Dermis microvascular lymphatic vessel endothelial cell (primary cell): Measurements from ENCODE around the gene SERPIND1. TPM values are rescaled to one million over a fixed set of nuclear protein-coding genes. Genes with fewer than 3 reads are reported as not detected.

Experiments used
- DNase-seq, 2 donors: peaks; one replicate each; pipeline versions ENCODE4 v3.0.0 to v3.0.0-alpha.2; 2010; ENCODE audit warnings: low read depth in 2 of 2
- total RNA-seq: library from RNA; depleted of rRNA; stranded (reverse); fragments of >200 nt; gene quantifications from 2 replicates; pipeline ENCODE4 v1.2.1, GENCODE V29; 2014

Gene SERPIND1
- total RNA-seq, 1 donor from 2014 or later, result under 0.01 TPM

DNA sequence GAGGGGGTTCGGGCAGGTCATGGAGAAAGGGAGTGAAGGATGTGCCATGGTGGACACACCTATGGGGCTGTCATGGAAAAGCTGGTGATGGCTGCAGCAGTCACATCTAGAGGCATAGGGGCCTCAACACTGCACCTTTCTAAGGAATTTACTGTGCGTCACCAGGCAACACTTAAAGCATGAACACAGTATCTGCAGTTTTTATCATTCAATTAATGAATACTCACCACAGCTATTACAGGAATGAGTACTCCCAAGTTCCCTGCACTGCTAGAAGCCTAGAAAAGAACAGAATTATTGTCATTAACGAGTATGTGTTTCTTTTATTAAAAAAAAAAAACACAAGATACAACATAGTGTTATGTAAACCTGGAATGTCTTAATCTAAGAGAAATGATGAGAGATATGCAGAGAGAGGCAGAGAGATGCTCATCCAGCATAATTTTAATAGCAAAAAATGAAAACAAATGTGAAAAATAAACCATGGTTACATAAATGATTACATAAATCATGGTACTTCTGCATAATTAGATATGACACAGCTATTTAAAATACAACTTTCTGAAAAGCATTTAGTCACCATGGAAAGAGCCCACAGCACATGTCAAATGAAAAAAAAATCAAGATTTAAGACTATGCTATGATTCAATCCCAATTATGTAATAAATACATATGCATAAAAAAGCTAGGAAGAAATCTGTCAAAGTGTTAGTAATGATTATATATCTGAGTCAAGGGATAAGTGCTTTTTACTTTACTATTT, 19.2 kb downstream of the SERPIND1 start:
- DNase-seq, result no peak

DNA sequence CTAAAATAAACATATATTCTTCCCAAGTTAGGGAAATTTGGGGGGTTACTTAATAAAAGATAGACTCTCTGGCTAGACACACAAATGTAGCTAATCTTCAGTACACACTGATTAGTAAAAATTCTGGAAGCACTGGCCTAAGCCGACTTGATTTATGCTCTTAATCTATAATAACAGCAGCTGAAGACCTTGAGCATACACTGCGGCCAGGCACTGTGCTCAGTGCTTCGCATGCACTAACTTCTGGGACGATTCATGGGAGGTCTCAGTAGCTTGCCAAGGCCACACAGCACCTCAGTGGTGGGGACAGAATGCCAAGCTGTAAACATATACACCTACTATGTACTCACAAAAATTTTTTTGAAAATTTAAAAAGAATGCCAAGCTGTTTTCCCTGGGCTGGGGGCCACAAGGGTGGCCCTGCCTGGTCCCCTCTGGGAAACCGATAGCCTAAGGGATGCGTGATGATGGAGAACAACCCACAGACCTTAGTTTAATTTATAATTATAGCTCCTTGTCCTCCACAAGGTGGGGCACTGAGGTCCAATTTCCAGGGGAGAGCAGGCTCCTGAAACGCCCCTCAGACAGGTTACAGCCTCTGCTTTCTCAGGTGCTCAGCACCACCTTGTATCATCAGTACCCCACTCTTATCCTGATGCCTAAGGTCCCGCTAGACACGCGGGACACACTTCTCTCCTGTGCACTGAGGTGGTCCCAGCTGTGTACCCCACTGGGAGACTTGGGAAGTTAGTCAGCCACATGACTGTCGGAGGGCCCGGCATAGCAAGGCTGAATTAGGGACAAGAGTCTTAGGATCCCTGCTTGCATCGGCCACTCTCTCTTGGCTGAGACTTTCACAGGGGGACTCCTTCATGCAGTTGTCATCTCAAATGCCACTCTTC, 20.1 kb downstream of the SERPIND1 start:
- DNase-seq, result no peak

DNA sequence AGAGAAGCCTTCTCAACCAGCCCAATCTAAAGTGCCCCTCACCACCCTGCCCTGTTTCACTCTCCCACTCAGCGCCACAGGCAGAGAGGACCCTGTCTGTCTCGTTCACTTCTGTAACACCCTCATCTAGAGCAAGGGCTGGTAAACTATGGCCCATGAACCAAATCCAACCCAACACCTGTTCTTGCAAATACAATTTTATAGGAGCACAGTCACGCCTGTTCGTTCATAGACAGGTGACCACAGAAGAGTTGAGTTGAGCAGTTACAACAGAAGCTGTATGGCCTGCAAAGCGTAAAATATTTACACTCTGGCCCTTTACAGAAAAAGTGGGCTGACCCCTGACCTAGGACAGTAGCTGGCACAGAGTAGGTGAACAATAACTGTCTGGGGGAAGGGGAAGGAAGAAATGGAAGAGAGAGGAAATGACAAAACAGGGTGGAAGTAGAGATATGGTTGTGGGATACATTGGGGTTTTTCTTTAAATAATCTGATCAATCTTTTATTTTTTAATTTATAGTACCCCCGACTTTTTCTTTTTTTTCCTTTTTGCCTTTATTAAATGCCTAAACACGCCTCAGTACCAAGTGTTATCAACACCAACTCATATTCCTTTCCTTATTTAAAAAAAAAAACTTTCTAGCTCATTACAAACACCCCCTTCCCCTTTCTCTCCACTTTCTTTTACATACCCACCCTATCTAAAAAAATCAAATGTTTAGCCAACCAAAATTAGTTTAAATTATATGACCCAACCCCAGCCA, 20.9 kb downstream of the SERPIND1 start:
- DNase-seq, result no peak

DNA sequence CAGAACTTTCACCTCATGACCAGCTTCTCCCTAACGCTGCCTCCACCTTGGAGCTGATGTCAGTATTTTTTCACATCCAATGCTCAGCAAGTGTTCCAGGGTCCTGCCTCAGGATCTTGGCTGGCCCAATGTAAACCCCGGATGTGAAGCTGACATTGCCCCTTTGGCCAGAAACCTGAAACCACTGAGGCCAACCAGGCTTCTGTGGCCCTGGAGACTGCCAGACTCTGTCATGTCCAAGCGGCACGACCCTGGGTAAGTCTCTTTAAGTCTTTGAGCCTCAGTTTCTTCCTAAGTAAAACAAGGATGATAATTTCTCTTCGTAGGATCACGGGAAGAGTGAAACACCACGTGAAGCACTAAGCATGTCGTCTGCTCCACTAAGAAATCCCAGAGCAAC, 22.8 kb downstream of the SERPIND1 start:
- DNase-seq, result no peak

DNA sequence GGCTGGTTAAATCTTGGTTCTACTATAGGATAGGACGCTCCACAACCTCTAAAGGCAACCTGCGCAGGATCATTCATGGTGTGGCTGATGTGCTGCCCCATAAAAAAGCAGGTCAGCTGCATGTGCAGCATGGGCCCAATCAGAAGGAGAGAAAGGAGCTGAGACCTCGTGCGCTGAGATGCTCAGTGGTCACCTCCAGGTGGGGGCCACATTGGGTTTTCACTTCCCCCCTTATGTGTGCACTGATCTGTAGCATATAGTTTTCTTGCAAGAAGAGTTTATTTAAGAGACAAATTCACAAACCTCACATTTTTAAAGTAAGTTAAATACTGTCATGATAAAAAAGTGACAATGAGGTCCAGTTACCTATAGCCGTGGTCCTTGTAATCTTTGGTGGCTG, 24.3 kb downstream of the SERPIND1 start:
- DNase-seq, result no peak

DNA sequence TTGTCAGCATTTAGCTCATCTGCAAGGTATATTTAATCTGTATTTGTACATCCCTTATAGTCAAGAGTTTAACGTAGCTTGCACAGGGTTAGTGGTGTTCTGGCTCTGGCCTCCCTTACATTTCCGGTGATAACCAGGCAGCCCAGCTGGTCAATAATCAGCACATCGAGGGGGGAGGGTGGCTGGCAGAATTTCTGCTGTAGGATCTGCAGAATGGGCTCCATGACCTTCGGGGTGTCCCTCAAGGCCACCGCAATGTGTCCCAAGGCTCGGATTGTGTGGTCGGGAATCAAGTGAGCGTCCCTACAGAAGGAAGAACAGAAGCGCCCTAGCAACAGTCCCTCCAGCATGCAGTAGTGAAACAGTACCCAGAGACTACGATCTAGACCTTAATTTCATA, 25.1 kb downstream of the SERPIND1 start:
- DNase-seq, result no peak

DNA sequence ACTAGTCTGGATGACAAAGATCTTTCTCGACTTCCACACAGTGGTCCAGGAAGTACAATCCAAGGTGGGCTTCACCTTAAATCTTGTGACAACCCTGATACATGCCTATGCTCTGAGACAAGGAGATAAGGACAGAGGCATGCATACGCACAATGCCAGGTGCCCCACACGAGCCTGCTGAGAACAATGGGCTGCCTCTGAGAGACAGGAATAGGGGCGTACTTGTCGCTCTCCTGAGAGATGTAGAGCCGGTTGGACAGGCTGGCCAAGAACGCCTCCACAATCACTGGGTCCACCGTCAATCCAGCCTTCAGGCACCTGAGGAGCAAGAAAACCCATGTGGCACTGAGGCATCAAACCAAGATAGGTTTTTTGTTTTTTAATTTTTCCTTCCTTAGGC, 25.5 kb downstream of the SERPIND1 start:
- no peak for DNase-seq

DNA sequence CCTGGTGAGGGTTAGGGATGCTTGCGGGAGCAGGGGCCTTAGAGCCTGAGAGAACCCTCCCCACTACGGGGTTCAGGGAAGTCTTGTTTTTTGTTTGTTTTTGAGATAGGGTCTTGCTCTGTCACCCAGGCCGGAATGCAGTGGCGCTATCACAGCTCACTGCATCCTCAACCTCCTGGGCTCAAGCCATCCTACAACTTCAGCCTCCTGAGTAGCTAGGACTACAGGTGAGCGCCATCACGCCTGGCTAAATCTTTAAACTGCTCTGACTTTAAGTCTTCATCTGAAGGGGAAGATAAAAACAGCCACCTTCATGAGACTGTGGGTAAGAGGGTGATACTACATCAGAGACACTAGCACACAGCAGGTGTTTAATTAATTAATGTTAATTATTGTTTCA, 28.5 kb downstream of the SERPIND1 start:
- no peak for DNase-seq

DNA sequence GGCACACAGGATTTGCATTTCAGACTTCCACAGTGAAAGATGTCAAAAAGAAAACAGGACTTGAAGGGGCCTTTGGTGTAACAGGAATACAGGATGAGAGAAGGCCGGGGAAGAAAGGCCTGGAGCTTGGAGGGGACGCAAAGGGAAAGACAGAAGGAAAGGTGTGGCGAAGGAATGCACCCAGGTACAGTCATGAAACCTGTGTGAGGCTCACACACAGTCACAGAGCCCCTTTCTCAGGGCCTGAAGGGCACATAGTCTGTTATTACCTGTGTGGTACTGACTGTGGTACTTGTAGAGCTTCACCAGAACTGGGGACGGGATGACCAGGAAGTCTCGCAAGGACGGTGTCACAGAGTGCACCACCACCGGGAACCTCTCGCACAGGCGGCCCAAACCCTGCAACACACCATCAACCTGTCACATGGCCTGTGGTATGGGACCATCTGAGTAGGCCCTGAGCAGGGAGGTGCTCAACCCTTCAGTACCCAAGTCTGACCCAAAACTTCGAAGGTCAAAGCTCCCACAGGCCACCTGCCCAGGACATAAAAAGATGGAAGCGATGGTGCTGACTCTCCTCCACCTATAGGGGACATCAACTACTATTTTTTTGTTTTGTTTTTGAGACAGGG, 29.1 kb downstream of the SERPIND1 start:
- DNase-seq, result no peak

DNA sequence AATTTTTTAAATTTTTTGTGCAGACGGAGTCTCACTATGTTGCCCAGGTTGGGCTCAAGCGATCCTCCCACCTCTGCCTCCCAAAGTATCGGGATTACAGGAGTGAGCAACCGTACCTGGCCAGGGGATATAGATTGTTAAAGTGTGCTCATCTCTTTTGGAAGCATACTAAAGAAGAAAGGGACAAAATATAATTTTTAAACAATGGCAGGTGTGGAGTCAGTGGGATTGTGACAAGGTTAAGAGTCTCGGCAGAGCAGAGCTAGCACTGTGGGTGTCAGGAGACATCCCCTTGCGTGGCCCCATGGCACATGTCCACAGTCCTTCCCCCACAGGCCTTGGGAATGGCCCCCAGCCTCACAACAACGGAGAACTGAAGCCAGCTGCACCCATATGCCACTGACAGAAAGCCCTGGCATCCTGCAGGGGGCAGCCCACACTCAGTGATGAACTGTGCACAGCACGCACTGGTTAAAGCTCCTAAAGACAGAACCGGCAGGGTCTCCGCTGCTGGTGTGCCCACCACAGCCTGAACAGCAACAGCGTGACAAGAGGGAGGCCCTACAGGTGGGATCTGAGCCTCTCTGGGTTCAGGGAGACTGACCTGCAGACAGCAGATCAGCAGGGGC, 29.9 kb downstream of the SERPIND1 start:
- peak; percentile 15 to 58 for DNase-seq

DNA sequence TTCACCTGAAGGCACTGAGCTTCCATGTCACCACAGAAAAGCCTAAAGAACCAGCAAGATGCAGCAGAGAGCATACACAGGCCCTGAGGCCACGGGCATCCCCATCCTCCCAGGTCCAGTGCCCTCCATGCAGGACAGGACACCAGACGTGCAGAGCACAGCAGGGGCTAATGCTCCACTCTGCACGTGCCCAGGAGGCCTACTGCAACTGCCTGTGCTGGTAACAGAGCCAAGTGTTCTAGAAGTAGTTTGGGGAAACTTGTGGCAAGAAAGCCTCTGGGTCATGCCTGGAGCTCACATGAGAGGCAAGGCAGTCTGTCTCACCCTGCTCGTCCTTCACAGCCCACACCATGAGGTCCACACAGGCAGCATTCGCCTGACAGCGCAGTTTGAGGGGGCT, 30.7 kb downstream of the SERPIND1 start:
- no peak for DNase-seq

DNA sequence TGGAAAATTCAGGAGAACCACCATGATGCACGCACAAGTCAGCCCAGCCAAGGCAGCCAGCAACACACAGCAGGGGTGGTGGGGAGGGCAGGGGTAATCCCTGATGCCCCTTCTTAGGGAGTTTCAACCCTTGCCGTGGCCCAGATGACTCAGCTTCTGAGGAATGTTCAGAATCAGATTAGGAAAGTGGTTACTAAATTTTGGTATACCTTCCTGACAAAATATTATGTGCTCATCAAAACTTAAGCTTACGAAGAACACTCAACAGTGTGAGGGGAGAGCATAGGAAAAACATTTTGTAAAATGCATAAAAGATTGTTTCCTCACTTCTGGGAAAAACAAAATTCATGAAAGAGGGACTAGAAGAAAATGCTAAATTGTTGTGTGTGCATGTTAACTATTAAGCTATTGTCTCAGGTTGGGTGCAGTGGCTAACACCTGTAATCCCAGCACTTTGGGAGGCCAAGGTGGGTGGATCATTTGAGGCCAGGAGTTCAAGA, 32.1 kb downstream of the SERPIND1 start:
- DNase-seq, result no peak

DNA sequence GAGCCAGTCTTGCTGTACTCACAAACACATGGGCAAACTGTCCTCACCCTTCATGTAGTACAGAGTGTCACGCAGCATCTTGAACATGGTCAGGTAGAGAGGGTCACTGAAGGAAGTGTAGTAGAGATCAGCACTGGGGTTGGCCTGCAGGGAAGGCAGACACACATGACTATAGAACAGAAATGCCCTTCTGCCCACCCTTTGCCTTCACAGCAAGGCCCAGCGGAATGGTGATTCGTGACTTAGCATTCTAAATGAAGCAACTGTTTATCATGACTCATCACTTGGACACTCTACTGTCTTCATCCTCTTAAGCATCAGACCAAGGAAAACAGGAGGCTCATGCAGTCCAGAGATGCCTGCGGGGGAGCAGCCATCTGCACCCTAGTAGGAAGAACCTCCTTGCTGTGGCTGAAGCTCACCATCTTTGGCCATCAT, 33.4 kb downstream of the SERPIND1 start:
- DNase-seq, result no peak

DNA sequence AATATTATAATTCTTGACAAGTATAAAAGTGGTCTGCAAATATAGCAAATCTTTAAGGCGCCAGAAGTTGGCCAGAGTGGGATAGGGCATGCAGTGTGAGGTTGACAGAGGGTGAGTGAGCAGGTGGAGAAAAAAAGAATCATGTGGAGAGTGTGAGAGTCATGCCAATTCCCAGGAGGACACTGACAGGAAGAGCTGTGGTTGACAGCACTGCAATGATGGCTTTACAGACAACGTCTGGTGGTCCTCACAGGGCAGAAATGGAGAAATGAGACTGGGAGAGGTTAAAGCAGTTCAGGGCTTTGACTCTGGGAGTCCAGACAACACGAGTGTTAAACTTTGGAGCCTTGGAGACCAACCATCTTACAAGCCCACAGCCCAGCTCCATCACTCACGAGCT, 34.9 kb downstream of the SERPIND1 start:
- DNase-seq, result no peak

DNA sequence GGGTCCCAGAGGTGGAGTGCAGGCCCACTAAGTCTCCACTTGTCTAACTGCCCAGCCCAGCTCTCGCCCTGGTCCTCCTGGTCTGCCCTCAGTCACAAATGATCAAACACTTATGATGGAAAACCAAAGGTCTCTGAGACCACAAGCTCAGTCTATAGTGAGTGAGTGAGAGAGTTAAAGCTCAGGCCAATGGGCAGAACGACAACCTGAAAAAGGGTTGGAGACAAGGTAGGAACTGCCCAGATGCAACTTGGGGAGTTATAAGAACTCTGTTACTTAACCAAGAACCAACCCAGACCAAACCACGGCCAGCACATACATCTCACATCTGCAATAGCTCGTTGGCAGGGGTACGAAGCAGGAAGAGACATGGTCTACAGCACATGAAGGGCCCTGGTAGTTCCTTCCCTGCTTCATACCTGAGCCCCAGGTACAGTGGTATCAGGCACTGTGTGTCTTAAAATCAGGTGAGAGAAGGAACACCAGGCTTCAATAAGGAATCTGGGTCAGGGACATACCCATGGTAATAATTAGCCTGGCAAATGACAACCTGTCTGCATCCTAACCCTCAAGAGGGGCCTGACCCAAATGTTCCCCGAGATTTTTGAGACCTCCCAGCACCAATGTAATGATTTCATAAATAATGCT, 35.7 kb downstream of the SERPIND1 start:
- no peak for DNase-seq

DNA sequence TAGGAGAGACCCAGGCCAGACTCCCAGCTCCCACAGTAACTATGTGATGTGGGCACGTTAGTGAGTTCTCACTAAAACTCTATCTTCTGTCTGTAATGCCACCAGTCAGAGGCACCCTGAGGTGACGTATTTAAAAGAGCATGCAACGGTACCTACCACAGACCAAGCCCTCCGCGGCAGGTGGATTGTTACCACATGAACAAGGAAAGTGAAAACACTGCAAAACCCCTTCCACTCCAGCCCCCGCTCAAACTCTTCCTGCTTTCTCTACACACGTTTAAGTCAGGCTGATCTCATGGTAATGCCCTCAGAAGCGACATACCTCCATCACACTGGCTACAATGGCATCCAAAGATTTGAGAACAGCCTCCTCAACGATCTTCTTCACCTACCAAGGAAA, 36.7 kb downstream of the SERPIND1 start:
- DNase-seq, result no peak

DNA sequence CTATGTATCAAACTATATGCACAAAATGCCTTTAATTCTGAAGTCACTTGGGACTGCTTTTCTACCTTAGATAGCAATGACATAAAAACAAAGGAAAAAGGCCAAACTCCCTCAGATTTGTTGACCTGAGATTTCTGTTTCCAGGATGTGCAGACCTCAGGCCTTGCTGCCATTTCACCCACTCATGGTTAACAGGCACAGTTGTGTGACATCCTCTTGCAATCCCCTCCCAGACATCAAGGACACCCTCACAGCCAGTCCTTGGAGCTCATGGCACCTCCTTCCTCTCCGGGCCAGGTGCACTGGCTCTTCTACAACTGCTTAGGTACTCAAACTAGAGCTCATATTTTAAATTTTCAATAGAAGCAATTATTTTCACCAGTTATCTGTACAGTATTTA, 37.3 kb downstream of the SERPIND1 start:
- DNase-seq, result no peak

DNA sequence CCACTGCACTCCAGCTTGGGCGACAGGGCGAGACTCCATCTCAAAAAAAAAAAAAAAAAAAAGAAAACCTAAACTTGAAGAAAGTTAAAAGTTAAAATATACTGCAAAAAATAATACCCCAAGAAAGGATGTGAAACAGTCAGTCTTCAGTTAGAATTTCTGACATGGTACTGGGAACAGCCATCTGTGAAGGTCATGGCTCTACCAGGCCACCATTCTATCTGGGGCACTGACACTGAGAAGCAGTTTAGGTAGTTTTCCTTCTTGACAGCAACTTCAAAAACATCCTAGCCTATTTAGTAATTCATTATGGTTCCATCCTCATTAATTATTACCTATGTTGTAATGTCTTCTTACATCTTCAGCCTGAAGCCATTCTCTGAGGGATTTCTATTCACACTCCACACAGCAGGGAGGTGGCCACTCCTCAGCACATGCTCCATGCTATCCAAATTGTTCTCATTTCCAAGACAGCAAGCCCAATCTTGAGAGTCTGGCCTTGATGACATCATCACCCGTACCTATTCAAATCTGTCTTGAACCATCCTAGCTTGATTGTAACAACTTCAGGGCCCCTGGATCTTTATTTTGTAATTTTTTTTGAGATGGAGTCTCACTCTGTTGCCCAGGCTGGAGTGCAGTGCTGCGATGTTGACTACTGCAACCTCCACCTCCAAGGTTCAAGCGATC, 38.2 kb downstream of the SERPIND1 start:
- DNase-seq, result no peak

DNA sequence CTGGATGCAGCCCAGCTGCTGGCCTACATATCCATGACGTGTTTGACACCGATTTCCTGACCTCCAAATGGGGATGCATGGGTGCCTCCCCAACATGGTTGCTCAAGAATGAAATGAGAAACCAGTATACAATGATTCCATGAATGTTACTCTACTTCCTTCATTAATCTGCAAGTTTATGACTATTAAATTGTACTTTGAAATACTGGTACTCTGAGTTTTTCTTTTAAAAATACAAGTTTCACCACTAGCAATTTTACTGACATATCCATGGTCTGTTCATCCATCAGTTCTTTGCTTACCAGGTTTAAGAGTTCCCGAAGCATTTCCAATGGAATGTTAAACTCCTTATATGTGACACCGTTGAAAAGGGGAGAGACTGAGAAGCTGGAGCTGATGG, 39.1 kb downstream of the SERPIND1 start:
- no peak for DNase-seq
